DOHH2 (cell line): Measurements from ENCODE around the gene ZBTB12.
"Not testable (repeated sequence)": the region's sequence is repeated elsewhere in the genome, so short reads cannot be mapped to it uniquely, and the experiment has no call there.

Source experiments
- H3F3A ChIP-seq: fragments of 200-600 bp; sonication (generic), shearing (Covaris generic); 2 replicates; pipeline ENCODE4 v1.6.0; 2016; ENCODE audit warnings: antibody characterized with exemption, mild to moderate bottlenecking; ENCODE audit not compliant: control insufficient read depth, insufficient read depth
- H3K27ac ChIP-seq: fragments of 200-600 bp; sonication (generic); 2 replicates; pipeline ENCODE4 v1.5.1; 2014; ENCODE audit warnings: low read depth, mild to moderate bottlenecking, low read length, moderate library complexity
- H3K27me3 ChIP-seq: fragments of 200-600 bp; sonication (generic); 2 replicates; pipeline ENCODE4 v1.6.1; 2014; ENCODE audit warnings: mild to moderate bottlenecking, low read length, mixed read lengths; ENCODE audit not compliant: control insufficient read depth
- H3K36me3 ChIP-seq: fragments of 200-600 bp; sonication (generic); 2 replicates; pipeline ENCODE4 v1.6.1; 2014; ENCODE audit warnings: mild to moderate bottlenecking, low read length, moderate library complexity, mixed read lengths; ENCODE audit not compliant: control insufficient read depth
- H3K4me1 ChIP-seq: fragments of 200-600 bp; sonication (generic); 2 replicates; pipeline ENCODE4 v1.6.1; 2014; ENCODE audit warnings: mild to moderate bottlenecking, low read length, mixed read lengths; ENCODE audit not compliant: control insufficient read depth
- H3K4me2 ChIP-seq: fragments of 200-600 bp; sonication (generic); 2 replicates; pipeline ENCODE4 v1.6.0; 2014; ENCODE audit warnings: mild to moderate bottlenecking, low read length, moderate library complexity
- H3K4me3 ChIP-seq: fragments of 200-600 bp; sonication (generic); 2 replicates; pipeline ENCODE4 v1.5.1; 2014; ENCODE audit warnings: mild to moderate bottlenecking, low read length, mixed read lengths
- H3K79me2 ChIP-seq: fragments of 200-600 bp; sonication (generic); 2 replicates; pipeline ENCODE4 v1.6.1; 2014; ENCODE audit warnings: mild to moderate bottlenecking, low read length, mixed read lengths; ENCODE audit not compliant: control insufficient read depth
- H3K9me2 ChIP-seq: fragments of 200-600 bp; sonication (generic); replicated peaks from 2 replicates; pipeline ENCODE4 v1.6.1; 2014; ENCODE audit warnings: mild to moderate bottlenecking, low read length, mixed read lengths; ENCODE audit not compliant: control insufficient read depth
- H3K9me3 ChIP-seq: fragments of 200-600 bp; sonication (generic); 2 replicates; pipeline ENCODE4 v1.6.1; 2014; ENCODE audit warnings: antibody characterized with exemption, low read length, mixed read lengths; ENCODE audit not compliant: control insufficient read depth, insufficient read depth
- H4K20me1 ChIP-seq: fragments of 200-600 bp; sonication (generic); 2 replicates; pipeline ENCODE4 v1.6.0; 2014; ENCODE audit warnings: low read depth, mild to moderate bottlenecking, antibody characterized with exemption, low read length, moderate library complexity; ENCODE audit not compliant: control insufficient read depth, insufficient read depth
- CTCF ChIP-seq: fragments of 200-600 bp; sonication (generic); IDR thresholded peaks from one replicate; pipeline ENCODE4 v1.5.1; 2014; ENCODE audit warnings: antibody characterized with exemption, mild to moderate bottlenecking, low read depth, low read length; ENCODE audit not compliant: poor library complexity, severe bottlenecking
- EZH2phosphoT487 ChIP-seq: fragments of 200-600 bp; sonication (generic); IDR thresholded peaks from 2 replicates; pipeline ENCODE4 v1.6.1; 2017; ENCODE audit warnings: borderline replicate concordance, mild to moderate bottlenecking, antibody characterized with exemption, low read length, moderate library complexity, mixed read lengths

ZBTB12 gene

GRCh38 chr6:31915756-31916155 lies 13.9 kb upstream of the ZBTB12 start:
- H3K36me3 ChIP-seq, result no peaks in the 10 kb centered on the region
- H3K9me2 ChIP-seq, result no peaks in the 10 kb centered on the region
- no peaks in the 10 kb centered on the region for H4K20me1 ChIP-seq
- H3F3A ChIP-seq, result no peaks in the 10 kb centered on the region
- H3K4me3 ChIP-seq, result no peak overlapping the region
- no peak overlapping the region for H3K4me2 ChIP-seq
- peaks cover 7% of the 10 kb centered on the region for H3K4me1 ChIP-seq
- no peaks in the 10 kb centered on the region for H3K79me2 ChIP-seq
- no peaks in the 10 kb centered on the region; the same call in 1 of the 2 replicates for H3K27me3 ChIP-seq
- no peak for TF ChIP-seq CTCF
- TF ChIP-seq EZH2phosphoT487, result no peak
- no peaks in the 10 kb centered on the region for H3K9me3 ChIP-seq
- no peak overlapping the region for H3K27ac ChIP-seq

GRCh38 chr6:31915351-31915750 lies 13.5 kb upstream of the ZBTB12 start:
- no peaks in the 10 kb centered on the region for H3K36me3 ChIP-seq
- H3K4me1 ChIP-seq, result peaks cover 7% of the 10 kb centered on the region
- TF ChIP-seq EZH2phosphoT487 (no peak), CTCF (no peak)
- no peaks in the 10 kb centered on the region for H3K9me2 ChIP-seq
- H3K4me3 ChIP-seq, result no peak overlapping the region
- H3K27me3 ChIP-seq, result peaks cover 1% of the 10 kb centered on the region
- no peaks in the 10 kb centered on the region for H3K79me2 ChIP-seq
- no peaks in the 10 kb centered on the region for H3F3A ChIP-seq
- no peaks in the 10 kb centered on the region for H3K9me3 ChIP-seq
- H3K4me2 ChIP-seq, result no peak overlapping the region
- no peak overlapping the region for H3K27ac ChIP-seq
- H4K20me1 ChIP-seq, result no peaks in the 10 kb centered on the region

- H3F3A ChIP-seq, result no peaks in the 10 kb centered on the region
- H3K4me1 ChIP-seq, result peaks cover 11% of the 10 kb centered on the region
- H3K36me3 ChIP-seq, result no peaks in the 10 kb centered on the region
- no peaks in the 10 kb centered on the region for H3K9me2 ChIP-seq
- H3K79me2 ChIP-seq, result no peaks in the 10 kb centered on the region
- peaks cover 10% of the 10 kb centered on the region for H3K27me3 ChIP-seq
- H3K4me3 ChIP-seq, result no peak overlapping the region
- H3K4me2 ChIP-seq, result no peak overlapping the region
- TF ChIP-seq CTCF (no peak), EZH2phosphoT487 (no peak)
- no peaks in the 10 kb centered on the region for H4K20me1 ChIP-seq
- no peaks in the 10 kb centered on the region for H3K9me3 ChIP-seq
- no peak overlapping the region for H3K27ac ChIP-seq
Measured at GRCh38 chr6:31911826-31912585, 10.1 kb upstream of the ZBTB12 start.

- not testable (repeated sequence) for H4K20me1 ChIP-seq, H3K27ac ChIP-seq, H3F3A ChIP-seq, H3K4me2 ChIP-seq, H3K4me3 ChIP-seq, H3K4me1 ChIP-seq, H3K9me3 ChIP-seq, H3K79me2 ChIP-seq, H3K9me2 ChIP-seq, H3K36me3 ChIP-seq
- peaks cover 23% of the 10 kb centered on the region for H3K27me3 ChIP-seq
Measured at GRCh38 chr6:31909298-31909697, 7.4 kb upstream of the ZBTB12 start.
